ENCODE measurements around the gene ENTPD7. TPM values are rescaled to one million over a fixed set of nuclear protein-coding genes. Genes with fewer than 3 reads are reported as not detected.

ENTPD7 gene
- total and polyA plus RNA-seq, 7 donors: 0.35 to 3.3 (median 1.2) TPM

DNA sequence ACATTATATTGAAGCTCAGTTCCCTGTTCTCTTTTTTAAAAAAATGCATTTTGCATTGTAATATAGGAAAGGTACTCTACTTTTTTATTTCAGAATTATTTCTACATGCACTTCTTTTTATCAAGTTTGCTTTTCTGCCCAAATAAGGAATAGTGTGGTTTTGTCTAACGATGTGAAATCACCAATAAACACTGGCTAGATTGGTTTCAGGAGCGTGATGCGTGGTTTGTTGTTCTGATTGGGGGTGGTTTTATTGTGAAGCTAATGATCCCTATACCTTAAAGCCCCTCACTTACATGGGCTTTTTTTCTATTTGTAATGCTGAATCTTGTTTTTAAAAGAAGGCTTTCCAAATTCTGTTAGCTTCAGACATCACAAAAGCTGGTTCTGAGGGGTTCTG is 17.6 kb downstream of the ENTPD7 start:
- ATAC-seq (no peak), DNase-seq (no peak)
- intact Hi-C loops (cut with DNase I): no loop called here
- H3K4me3 ChIP-seq: no peak overlapping the region
- H3K9me3 ChIP-seq: no peaks in the 10 kb centered on the region
- H3K36me3 ChIP-seq (ENCODE audit: insufficient read depth in 1 of 2, low read depth in 1 of 2): peaks cover 5 to 13% of the 10 kb centered on the region in 2 donors
- WGBS, 3 donors: 90 to 95% (median 92%) methylated on average over 3 of the region's 3 CpGs
- no peak overlapping the region for H3K27ac ChIP-seq
- TF ChIP-seq, protein P1, sequence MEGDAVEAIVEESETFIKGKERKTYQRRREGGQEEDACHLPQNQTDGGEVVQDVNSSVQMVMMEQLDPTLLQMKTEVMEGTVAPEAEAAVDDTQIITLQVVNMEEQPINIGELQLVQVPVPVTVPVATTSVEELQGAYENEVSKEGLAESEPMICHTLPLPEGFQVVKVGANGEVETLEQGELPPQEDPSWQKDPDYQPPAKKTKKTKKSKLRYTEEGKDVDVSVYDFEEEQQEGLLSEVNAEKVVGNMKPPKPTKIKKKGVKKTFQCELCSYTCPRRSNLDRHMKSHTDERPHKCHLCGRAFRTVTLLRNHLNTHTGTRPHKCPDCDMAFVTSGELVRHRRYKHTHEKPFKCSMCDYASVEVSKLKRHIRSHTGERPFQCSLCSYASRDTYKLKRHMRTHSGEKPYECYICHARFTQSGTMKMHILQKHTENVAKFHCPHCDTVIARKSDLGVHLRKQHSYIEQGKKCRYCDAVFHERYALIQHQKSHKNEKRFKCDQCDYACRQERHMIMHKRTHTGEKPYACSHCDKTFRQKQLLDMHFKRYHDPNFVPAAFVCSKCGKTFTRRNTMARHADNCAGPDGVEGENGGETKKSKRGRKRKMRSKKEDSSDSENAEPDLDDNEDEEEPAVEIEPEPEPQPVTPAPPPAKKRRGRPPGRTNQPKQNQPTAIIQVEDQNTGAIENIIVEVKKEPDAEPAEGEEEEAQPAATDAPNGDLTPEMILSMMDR (IDR thresholded peaks at IDR 0.05): no peak
- H3K27me3 ChIP-seq (ENCODE audit: insufficient read depth in 3 of 3, low read length in 2 of 3): no peaks in the 10 kb centered on the region
- peaks cover 6% of the 10 kb centered on the region for H3K4me1 ChIP-seq

DNA sequence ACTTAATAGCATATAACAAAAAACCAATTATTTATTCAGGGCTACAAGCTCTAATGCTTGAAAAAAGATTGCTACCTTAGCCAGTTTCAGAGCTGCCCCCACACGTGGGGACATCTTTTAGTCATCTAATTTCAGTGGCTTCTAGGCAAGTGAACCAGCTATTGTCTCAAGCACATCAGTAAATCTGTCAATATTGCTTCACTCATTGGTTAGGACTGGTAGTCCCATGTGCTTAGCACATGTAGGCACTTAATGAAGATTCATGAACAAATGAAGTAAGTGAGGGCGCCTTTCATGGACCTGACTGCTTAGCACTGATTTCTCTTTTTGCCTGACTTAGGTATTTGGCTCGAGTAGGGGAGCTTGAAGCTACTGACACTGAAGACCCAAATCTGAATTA is 19.6 kb downstream of the ENTPD7 start:
- TF ChIP-seq, protein P1 (IDR thresholded peaks at IDR 0.05): no peak

DNA sequence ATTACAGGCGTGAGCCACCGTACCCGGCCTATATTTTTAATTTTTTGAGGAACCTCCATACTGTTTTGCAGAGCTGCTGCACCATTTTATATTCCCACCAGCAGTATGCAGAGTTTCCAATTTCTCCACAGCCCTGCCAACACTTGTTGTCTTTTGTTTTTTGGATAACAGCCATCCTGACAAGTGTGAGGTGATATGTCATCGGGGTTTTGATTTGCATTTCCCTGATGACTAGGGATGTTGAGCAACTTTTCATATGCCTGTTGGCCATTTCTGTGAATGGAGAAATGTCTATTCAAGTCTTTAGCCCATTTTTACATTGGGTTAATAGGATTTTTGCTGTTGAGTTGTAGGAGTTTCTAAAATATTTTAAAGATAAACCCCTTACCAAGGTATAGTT is 22.2 kb downstream of the ENTPD7 start:
- 51 to 58% (median 57%) methylated on average over 4 of the region's 4 CpGs for WGBS, 3 donors
- H3K9me3 ChIP-seq: no peaks in the 10 kb centered on the region
- ATAC-seq (peak; percentile 87 to 98 (median 92)), DNase-seq (no peak)
- no peak overlapping the region for H3K4me3 ChIP-seq
- H3K27me3 ChIP-seq (ENCODE audit: insufficient read depth in 3 of 3, low read length in 2 of 3): no peaks in the 10 kb centered on the region
- intact Hi-C loops (cut with DNase I): no loop called here
- peaks cover 5 to 13% of the 10 kb centered on the region in 2 donors for H3K36me3 ChIP-seq (ENCODE audit: insufficient read depth in 1 of 2, low read depth in 1 of 2)
- TF ChIP-seq, protein P1 (IDR thresholded peaks at IDR 0.05): no peak
- H3K4me1 ChIP-seq: peaks cover 6% of the 10 kb centered on the region
- peak overlapping the region; percentile 31 for H3K27ac ChIP-seq

More for the DNA sequence above, 19.6 kb downstream of the ENTPD7 start:
- Histone ChIP-seq H3K9me3 (no peaks in the 10 kb centered on the region), H3K27me3 (ENCODE audit: insufficient read depth in 3 of 3, low read length in 2 of 3) (no peaks in the 10 kb centered on the region), H3K4me1 (peaks cover 6% of the 10 kb centered on the region), H3K27ac (no peak overlapping the region), H3K36me3 (ENCODE audit: insufficient read depth in 1 of 2, low read depth in 1 of 2) (peaks cover 5 to 13% of the 10 kb centered on the region in 2 donors), H3K4me3 (no peak overlapping the region)
- intact Hi-C loops (cut with DNase I): no loop called here
- WGBS, 3 donors: 81 to 89% (median 86%) methylated on average over 3 of the region's 3 CpGs
- ATAC-seq (no peak), DNase-seq (no peak)

DNA sequence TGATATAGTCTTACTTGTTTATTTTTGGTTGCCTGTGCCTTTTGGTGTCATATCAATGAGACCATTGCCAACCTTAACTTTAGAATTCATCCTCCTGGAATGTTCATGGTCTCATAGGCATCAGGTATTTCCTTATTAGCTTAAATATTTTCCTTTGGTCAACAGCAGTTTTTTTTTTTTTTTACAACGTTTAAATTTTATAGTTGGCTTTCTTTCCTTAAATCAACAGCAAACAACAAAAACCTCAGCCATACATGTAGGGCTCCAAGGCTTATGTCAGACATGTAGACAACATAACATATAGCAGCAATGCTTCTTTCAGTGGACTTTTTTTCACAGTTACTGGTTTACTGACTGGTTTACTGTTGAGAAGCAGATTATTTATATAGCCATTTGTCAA is 22.7 kb downstream of the ENTPD7 start:
- Histone ChIP-seq H3K4me3 (no peak overlapping the region), H3K36me3 (ENCODE audit: insufficient read depth in 1 of 2, low read depth in 1 of 2) (peaks cover 5 to 13% of the 10 kb centered on the region in 2 donors), H3K27me3 (ENCODE audit: insufficient read depth in 3 of 3, low read length in 2 of 3) (no peaks in the 10 kb centered on the region), H3K27ac (peak overlapping the region; percentile 31), H3K9me3 (no peaks in the 10 kb centered on the region), H3K4me1 (peaks cover 6% of the 10 kb centered on the region)
- WGBS, 3 donors: 48 to 72% (median 56%) methylated on average over 1 of the region's 1 CpG
- intact Hi-C loops (cut with DNase I): no loop called here
- TF ChIP-seq, protein P1 (IDR thresholded peaks at IDR 0.05): no peak
- no peak for ATAC-seq
- no peak for DNase-seq

DNA sequence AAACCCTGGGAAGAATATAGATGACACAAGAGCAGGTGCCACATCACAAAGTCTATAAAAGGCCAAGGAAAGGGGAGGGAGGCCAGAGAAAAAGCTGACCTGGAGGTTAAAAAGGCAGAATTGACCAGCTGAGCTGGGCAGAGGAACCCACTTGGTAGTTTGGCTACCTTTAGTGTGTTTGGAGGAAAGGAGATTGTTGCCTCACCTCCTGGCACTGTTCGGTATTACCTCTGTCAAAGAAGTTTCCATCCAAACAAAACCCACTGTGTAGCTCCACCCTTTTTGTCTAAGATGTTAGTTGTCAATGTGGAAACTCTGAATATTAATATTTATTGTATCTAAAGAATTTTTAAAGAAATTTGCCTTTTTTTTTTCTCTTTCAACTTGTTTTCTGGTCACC is 23.4 kb downstream of the ENTPD7 start:
- Histone ChIP-seq H3K27me3 (ENCODE audit: insufficient read depth in 3 of 3, low read length in 2 of 3) (no peaks in the 10 kb centered on the region), H3K27ac (peak overlapping the region; percentile 31), H3K9me3 (no peaks in the 10 kb centered on the region), H3K4me1 (peaks cover 6% of the 10 kb centered on the region), H3K36me3 (ENCODE audit: insufficient read depth in 1 of 2, low read depth in 1 of 2) (peaks cover 5 to 13% of the 10 kb centered on the region in 2 donors), H3K4me3 (no peak overlapping the region)
- DNase-seq (no peak), ATAC-seq (peak in 2 of 4 donors; percentile 37 to 42)
- TF ChIP-seq, protein P1 (IDR thresholded peaks at IDR 0.05): no peak
- 65 to 75% (median 75%) methylated on average over 1 of the region's 1 CpG for WGBS, 3 donors
- intact Hi-C loops (cut with DNase I): no loop called here

All from psoas muscle (tissue), 8 donors.